ENCODE data around the gene MS4A14.

The MS4A14 gene

GRCh38 chr11:60396382-60396781, at the start of gene MS4A14:
TSS of gene MS4A14 (plus strand) at chr11:60396459. CDS start at chr11:60396579, 120 bp downstream.
- no peak for DNase-seq (ENCODE audit: low read depth)
- H3K4me3 ChIP-seq (ENCODE audit: low read depth, low read length): no peak within 1 kb of the TSS
- no peak for TF ChIP-seq CTCF (IDR thresholded peaks at IDR 0.05; ENCODE audit: low read depth, low read length, missing control alignments)

- no peak for DNase-seq (ENCODE audit: low read depth)
- no peak overlapping the region for H3K4me3 ChIP-seq (ENCODE audit: low read depth, low read length)
- no peak for TF ChIP-seq CTCF (IDR thresholded peaks at IDR 0.05; ENCODE audit: low read depth, low read length, missing control alignments)
These were observed 49.0 kb upstream of the MS4A14 start for GRCh38 chr11:60347084-60347797.

GRCh38 chr11:60348116-60348515, 48.1 kb upstream of the MS4A14 start:
- no peak for DNase-seq (ENCODE audit: low read depth)

GRCh38 chr11:60349990-60350389, 46.3 kb upstream of the MS4A14 start:
- no peak for TF ChIP-seq CTCF (IDR thresholded peaks at IDR 0.05; ENCODE audit: low read depth, low read length, missing control alignments)
- H3K4me3 ChIP-seq (ENCODE audit: low read depth, low read length): no peak overlapping the region
- no peak for DNase-seq (ENCODE audit: low read depth)

More at GRCh38 chr11:60348116-60348515, 48.1 kb upstream of the MS4A14 start:
- peak; percentile 57 for TF ChIP-seq CTCF (IDR thresholded peaks at IDR 0.05; ENCODE audit: low read depth, low read length, missing control alignments)
- H3K4me3 ChIP-seq (ENCODE audit: low read depth, low read length): no peak overlapping the region

- no peak for TF ChIP-seq CTCF (IDR thresholded peaks at IDR 0.05; ENCODE audit: low read depth, low read length, missing control alignments)
- H3K4me3 ChIP-seq (ENCODE audit: low read depth, low read length): no peak overlapping the region
- DNase-seq (ENCODE audit: low read depth): no peak
These were observed 38.5 kb upstream of the MS4A14 start for GRCh38 chr11:60357771-60358170.

- TF ChIP-seq CTCF (IDR thresholded peaks at IDR 0.05; ENCODE audit: low read depth, low read length, missing control alignments): no peak
- DNase-seq (ENCODE audit: low read depth): no peak
- H3K4me3 ChIP-seq (ENCODE audit: low read depth, low read length): no peak overlapping the region
These were observed 35.6 kb upstream of the MS4A14 start for GRCh38 chr11:60360621-60361020.

- DNase-seq (ENCODE audit: low read depth): no peak
- no peak for TF ChIP-seq CTCF (IDR thresholded peaks at IDR 0.05; ENCODE audit: low read depth, low read length, missing control alignments)
- no peak overlapping the region for H3K4me3 ChIP-seq (ENCODE audit: low read depth, low read length)
These were observed 34.0 kb upstream of the MS4A14 start for GRCh38 chr11:60362241-60362640.
